Lower leg skin (tissue), 3 donors: ENCODE data around the gene RNF227.

Experiments used
- CTCF ChIP-seq, 3 donors: fragments of 450-650 bp; IDR thresholded peaks; one replicate each; pipeline ENCODE4 v1.5.1; 2016; ENCODE audit warnings: antibody characterized with exemption in 3 of 3, mild to moderate bottlenecking in 3 of 3, moderate library complexity in 2 of 3
- POLR2A ChIP-seq, 2 donors: fragments of 450-650 bp; IDR thresholded peaks; one replicate each; pipeline ENCODE4 v1.6.1; 2016 to 2017; ENCODE audit warnings: antibody characterized with exemption in 2 of 2, mild to moderate bottlenecking in 1 of 2, moderate library complexity in 1 of 2

GRCh38 chr17:7864995-7865650 lies 51.0 kb downstream of the RNF227 start:
- no peak for TF ChIP-seq CTCF (IDR thresholded peaks at IDR 0.05)
- no peak for TF ChIP-seq POLR2A (IDR thresholded peaks at IDR 0.05)
